Nephron (organoid): ENCODE measurements around the gene GTF2IRD1.

Experiments used
- H3K27ac Mint-ChIP-seq, 3 experiments: 2 replicates each; pipeline ENCODE4 v1.8.0; 2020; ENCODE audit warnings: mixed read lengths in 3 of 3, mild to moderate bottlenecking in 2 of 3, moderate library complexity in 1 of 3
- H3K27me3 Mint-ChIP-seq: 2 replicates; pipeline ENCODE4 v1.8.0; 2021; ENCODE audit warnings: low read depth, mild to moderate bottlenecking, moderate library complexity, mixed read lengths
- H3K36me3 Mint-ChIP-seq: 2 replicates; pipeline ENCODE4 v1.8.0; 2020; ENCODE audit warnings: low read depth, mixed read lengths
- H3K4me1 Mint-ChIP-seq: 2 replicates; pipeline ENCODE4 v1.8.0; 2020; ENCODE audit warnings: mixed read lengths
- H3K4me3 Mint-ChIP-seq, 3 experiments: 2 replicates each; pipeline ENCODE4 v1.8.0; 2020; ENCODE audit warnings: mild to moderate bottlenecking in 3 of 3, mixed read lengths in 3 of 3, moderate library complexity in 2 of 3
- H3K9me3 Mint-ChIP-seq: 2 replicates; pipeline ENCODE4 v1.8.0; 2020; ENCODE audit warnings: mixed read lengths
- TF ChIP-seq, protein P1 (sequence below), 3 experiments: fragments of 200-600 bp; sonication (generic); IDR thresholded peaks; one replicate each; pipeline ENCODE4 v1.5.0; 2021; ENCODE audit warnings: antibody characterized with exemption in 3 of 3; ENCODE audit not compliant: unreplicated experiment in 3 of 3

GTF2IRD1 gene

GRCh38 chr7:74518654-74519053, 64.9 kb downstream of the GTF2IRD1 start:
- TF ChIP-seq, protein P1, sequence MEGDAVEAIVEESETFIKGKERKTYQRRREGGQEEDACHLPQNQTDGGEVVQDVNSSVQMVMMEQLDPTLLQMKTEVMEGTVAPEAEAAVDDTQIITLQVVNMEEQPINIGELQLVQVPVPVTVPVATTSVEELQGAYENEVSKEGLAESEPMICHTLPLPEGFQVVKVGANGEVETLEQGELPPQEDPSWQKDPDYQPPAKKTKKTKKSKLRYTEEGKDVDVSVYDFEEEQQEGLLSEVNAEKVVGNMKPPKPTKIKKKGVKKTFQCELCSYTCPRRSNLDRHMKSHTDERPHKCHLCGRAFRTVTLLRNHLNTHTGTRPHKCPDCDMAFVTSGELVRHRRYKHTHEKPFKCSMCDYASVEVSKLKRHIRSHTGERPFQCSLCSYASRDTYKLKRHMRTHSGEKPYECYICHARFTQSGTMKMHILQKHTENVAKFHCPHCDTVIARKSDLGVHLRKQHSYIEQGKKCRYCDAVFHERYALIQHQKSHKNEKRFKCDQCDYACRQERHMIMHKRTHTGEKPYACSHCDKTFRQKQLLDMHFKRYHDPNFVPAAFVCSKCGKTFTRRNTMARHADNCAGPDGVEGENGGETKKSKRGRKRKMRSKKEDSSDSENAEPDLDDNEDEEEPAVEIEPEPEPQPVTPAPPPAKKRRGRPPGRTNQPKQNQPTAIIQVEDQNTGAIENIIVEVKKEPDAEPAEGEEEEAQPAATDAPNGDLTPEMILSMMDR (IDR thresholded peaks at IDR 0.05; ENCODE audit: unreplicated experiment in 3 of 3) = no peak
- Mint-ChIP-seq H3K27me3 (no peaks in the 10 kb centered on the region), H3K9me3 (peaks cover 5% of the 10 kb centered on the region), H3K4me3 (no peak overlapping the region), H3K4me1 (peaks cover 13% of the 10 kb centered on the region), H3K27ac (no peak overlapping the region), H3K36me3 (peaks cover 67% of the 10 kb centered on the region)

GRCh38 chr7:74519395-74519794, 65.7 kb downstream of the GTF2IRD1 start:
- H3K4me3 Mint-ChIP-seq = no peak overlapping the region
- TF ChIP-seq, protein P1 (IDR thresholded peaks at IDR 0.05; ENCODE audit: unreplicated experiment in 3 of 3) = no peak
- H3K27me3 Mint-ChIP-seq = no peaks in the 10 kb centered on the region
- H3K4me1 Mint-ChIP-seq = peaks cover 8% of the 10 kb centered on the region
- peaks cover 72% of the 10 kb centered on the region for H3K36me3 Mint-ChIP-seq
- peaks cover 5% of the 10 kb centered on the region for H3K9me3 Mint-ChIP-seq
- H3K27ac Mint-ChIP-seq = no peak overlapping the region

- no peak overlapping the region for H3K4me3 Mint-ChIP-seq
- TF ChIP-seq, protein P1 (IDR thresholded peaks at IDR 0.05; ENCODE audit: unreplicated experiment in 3 of 3) = no peak
Measured at GRCh38 chr7:74521855-74522254, 68.1 kb downstream of the GTF2IRD1 start.

DNA sequence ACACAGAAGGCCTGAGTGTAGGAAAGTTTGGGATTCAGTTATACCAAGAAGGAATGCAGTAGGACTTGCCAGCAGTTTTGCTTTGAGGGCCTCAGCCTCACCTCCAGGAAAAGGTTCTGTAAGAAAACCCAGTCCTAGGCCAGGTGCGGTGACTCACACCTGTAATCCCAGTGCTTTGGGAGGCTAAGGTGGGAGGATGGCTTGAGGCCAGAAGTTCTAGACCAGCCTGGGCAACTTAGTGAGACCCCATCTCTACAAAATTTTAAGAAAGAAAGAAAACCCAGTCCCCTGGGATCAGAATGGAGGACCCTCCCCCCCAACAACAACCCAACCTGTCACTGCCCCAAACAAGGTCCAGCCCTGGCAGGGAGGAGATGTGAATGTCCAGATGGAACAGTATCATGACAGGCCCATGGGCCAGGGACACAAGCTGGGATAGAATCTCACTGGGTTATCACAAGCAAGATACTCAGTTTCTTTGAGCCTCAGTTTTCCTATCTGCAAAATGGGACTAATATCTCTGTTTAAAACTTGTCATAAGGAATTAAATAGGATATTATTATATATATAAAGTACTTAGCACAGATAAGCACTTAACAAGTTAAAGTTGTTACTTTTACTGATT, 68.7 kb downstream of the GTF2IRD1 start:
- TF ChIP-seq, protein P1 (IDR thresholded peaks at IDR 0.05; ENCODE audit: unreplicated experiment in 3 of 3) = no peak
- no peak overlapping the region for H3K27ac Mint-ChIP-seq
- H3K36me3 Mint-ChIP-seq = peaks cover 73% of the 10 kb centered on the region
- no peaks in the 10 kb centered on the region for H3K4me1 Mint-ChIP-seq
- no peaks in the 10 kb centered on the region for H3K27me3 Mint-ChIP-seq
- no peak overlapping the region for H3K4me3 Mint-ChIP-seq
- peaks cover 5% of the 10 kb centered on the region for H3K9me3 Mint-ChIP-seq

More at GRCh38 chr7:74521855-74522254, 68.1 kb downstream of the GTF2IRD1 start:
- Mint-ChIP-seq H3K27ac (no peak overlapping the region), H3K36me3 (peaks cover 75% of the 10 kb centered on the region), H3K9me3 (peaks cover 5% of the 10 kb centered on the region), H3K27me3 (no peaks in the 10 kb centered on the region), H3K4me1 (no peaks in the 10 kb centered on the region)

- Mint-ChIP-seq H3K4me1 (no peaks in the 10 kb centered on the region), H3K9me3 (peaks cover 5% of the 10 kb centered on the region), H3K27ac (no peak overlapping the region), H3K27me3 (no peaks in the 10 kb centered on the region), H3K36me3 (peaks cover 78% of the 10 kb centered on the region), H3K4me3 (no peak overlapping the region)
- TF ChIP-seq, protein P1 (IDR thresholded peaks at IDR 0.05; ENCODE audit: unreplicated experiment in 3 of 3) = no peak
Measured at GRCh38 chr7:74523015-74523414, 69.3 kb downstream of the GTF2IRD1 start.

- H3K9me3 Mint-ChIP-seq = peaks cover 5% of the 10 kb centered on the region
- TF ChIP-seq, protein P1 (IDR thresholded peaks at IDR 0.05; ENCODE audit: unreplicated experiment in 3 of 3) = no peak
- H3K27me3 Mint-ChIP-seq = no peaks in the 10 kb centered on the region
- H3K27ac Mint-ChIP-seq = no peak overlapping the region
- peaks cover 77% of the 10 kb centered on the region for H3K36me3 Mint-ChIP-seq
- no peak overlapping the region for H3K4me3 Mint-ChIP-seq
- H3K4me1 Mint-ChIP-seq = no peaks in the 10 kb centered on the region
Measured at GRCh38 chr7:74525140-74525539, 71.4 kb downstream of the GTF2IRD1 start.
